Osteocyte (in vitro differentiated cells): ENCODE data around the gene RSPH3. TPM values are rescaled to one million over a fixed set of nuclear protein-coding genes. Genes with fewer than 3 reads are reported as not detected.
"Not testable (repeated sequence)": the region's sequence is repeated elsewhere in the genome, so short reads cannot be mapped to it uniquely, and the experiment has no call there.

Source experiments
- DNase-seq: peaks from one replicate; pipeline ENCODE4 v3.0.0; 2021; ENCODE audit warnings: mixed read lengths; ENCODE audit not compliant: unreplicated experiment; ENCODE audit errors: extremely low spot score
- H3K27ac Mint-ChIP-seq: one replicate; pipeline ENCODE4 v1.8.0; 2021; ENCODE audit warnings: mild to moderate bottlenecking, mixed read lengths; ENCODE audit not compliant: unreplicated experiment
- H3K27me3 Mint-ChIP-seq: one replicate; pipeline ENCODE4 v1.8.0; 2021; ENCODE audit warnings: mixed read lengths; ENCODE audit not compliant: unreplicated experiment
- H3K36me3 Mint-ChIP-seq: one replicate; pipeline ENCODE4 v1.8.0; 2021; ENCODE audit warnings: mixed read lengths; ENCODE audit not compliant: unreplicated experiment
- H3K4me1 Mint-ChIP-seq: one replicate; pipeline ENCODE4 v1.8.0; 2021; ENCODE audit warnings: mixed read lengths; ENCODE audit not compliant: unreplicated experiment
- H3K4me3 Mint-ChIP-seq: one replicate; pipeline ENCODE4 v1.8.0; 2021; ENCODE audit warnings: mild to moderate bottlenecking, moderate library complexity, mixed read lengths; ENCODE audit not compliant: unreplicated experiment
- H3K9me3 Mint-ChIP-seq: one replicate; pipeline ENCODE4 v1.8.0; 2021; ENCODE audit warnings: mixed read lengths; ENCODE audit not compliant: unreplicated experiment
- total RNA-seq: library from RNA; stranded (reverse); gene quantifications from 2 replicates; pipeline ENCODE4 v1.2.1, GENCODE V29; 2021
- TF ChIP-seq, protein P1 (sequence below): fragments of 200-600 bp; sonication (generic); IDR thresholded peaks from 2 replicates; pipeline ENCODE4 v1.5.0; 2021; ENCODE audit warnings: antibody characterized with exemption, mild to moderate bottlenecking, moderate library complexity

The RSPH3 gene
- total RNA-seq, 1 donor from 2014 or later = 7.1 TPM

DNA sequence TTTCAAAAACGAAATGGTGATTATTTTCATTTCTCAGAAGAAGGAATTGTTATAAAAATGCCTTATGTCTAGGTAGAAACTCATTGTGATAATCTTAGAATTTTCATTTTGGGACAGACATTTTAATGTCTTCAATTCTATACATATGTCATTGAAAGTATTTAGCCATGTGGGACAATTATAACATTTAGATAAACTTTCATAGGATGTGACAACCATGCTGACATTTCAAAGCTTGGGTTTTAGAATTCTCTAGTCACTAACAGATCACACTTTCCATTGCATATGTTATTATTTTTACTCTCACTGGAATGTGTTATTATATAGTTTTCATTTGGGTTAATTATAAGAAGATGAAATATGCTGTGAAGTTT, 39.9 kb upstream of the RSPH3 start:
- no peak overlapping the region for H3K4me3 Mint-ChIP-seq
- TF ChIP-seq, protein P1, sequence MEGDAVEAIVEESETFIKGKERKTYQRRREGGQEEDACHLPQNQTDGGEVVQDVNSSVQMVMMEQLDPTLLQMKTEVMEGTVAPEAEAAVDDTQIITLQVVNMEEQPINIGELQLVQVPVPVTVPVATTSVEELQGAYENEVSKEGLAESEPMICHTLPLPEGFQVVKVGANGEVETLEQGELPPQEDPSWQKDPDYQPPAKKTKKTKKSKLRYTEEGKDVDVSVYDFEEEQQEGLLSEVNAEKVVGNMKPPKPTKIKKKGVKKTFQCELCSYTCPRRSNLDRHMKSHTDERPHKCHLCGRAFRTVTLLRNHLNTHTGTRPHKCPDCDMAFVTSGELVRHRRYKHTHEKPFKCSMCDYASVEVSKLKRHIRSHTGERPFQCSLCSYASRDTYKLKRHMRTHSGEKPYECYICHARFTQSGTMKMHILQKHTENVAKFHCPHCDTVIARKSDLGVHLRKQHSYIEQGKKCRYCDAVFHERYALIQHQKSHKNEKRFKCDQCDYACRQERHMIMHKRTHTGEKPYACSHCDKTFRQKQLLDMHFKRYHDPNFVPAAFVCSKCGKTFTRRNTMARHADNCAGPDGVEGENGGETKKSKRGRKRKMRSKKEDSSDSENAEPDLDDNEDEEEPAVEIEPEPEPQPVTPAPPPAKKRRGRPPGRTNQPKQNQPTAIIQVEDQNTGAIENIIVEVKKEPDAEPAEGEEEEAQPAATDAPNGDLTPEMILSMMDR = no peak
- H3K36me3 Mint-ChIP-seq = no peaks in the 10 kb centered on the region
- no peak overlapping the region for H3K27ac Mint-ChIP-seq
- H3K27me3 Mint-ChIP-seq = peaks cover 24% of the 10 kb centered on the region
- H3K4me1 Mint-ChIP-seq = peaks cover 6% of the 10 kb centered on the region
- H3K9me3 Mint-ChIP-seq = no peaks in the 10 kb centered on the region
- DNase-seq = no peak

DNA sequence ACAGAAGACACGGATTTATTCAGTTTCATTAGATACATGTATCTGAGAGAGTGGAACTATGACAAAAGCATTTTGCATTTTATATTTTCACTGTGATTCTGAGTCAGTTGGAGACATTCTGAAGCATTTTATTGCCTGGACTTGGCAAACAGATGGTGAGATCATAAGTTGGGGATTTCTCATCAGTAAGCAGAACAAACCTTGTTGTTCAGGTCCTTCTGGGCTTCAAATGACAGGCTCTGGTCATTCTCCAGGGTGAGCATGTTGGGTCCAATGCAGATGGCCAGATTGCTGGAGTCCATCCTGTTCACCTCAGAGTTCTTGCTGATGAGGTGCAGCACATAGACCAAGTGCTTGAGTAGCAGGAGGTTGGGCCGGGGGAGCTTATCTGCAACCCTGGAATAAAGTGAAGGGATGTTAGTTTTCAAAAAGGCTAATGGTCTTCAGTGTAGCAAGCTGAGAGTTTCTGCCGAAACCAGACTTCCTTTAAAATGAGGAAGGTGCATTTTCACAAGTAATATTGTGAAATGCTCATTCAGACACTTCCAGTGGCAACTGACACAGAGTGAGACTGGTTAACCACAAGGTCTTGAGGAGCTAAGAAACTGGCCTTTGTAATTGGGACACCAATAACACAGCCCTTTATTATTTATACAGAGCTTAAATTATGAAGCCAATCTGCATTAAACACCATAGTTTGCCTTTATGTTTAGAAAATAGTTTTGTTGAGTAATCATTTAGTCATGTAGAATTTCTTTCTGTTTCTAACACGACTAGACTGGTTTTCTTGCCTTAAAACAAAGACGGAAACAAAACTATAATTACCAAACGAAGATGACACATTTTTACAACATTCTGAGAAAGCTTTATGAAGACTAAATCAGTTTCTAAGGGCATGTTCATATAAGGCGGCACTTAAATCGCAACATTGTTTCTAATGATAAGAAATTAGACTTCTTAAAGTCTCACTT, 39.2 kb upstream of the RSPH3 start:
- no peak for DNase-seq
- H3K36me3 Mint-ChIP-seq = no peaks in the 10 kb centered on the region
- H3K27ac Mint-ChIP-seq = no peak overlapping the region
- H3K4me1 Mint-ChIP-seq = peaks cover 6% of the 10 kb centered on the region
- H3K4me3 Mint-ChIP-seq = no peak overlapping the region
- peaks cover 18% of the 10 kb centered on the region for H3K27me3 Mint-ChIP-seq
- TF ChIP-seq, protein P1 = no peak
- H3K9me3 Mint-ChIP-seq = no peaks in the 10 kb centered on the region

DNA sequence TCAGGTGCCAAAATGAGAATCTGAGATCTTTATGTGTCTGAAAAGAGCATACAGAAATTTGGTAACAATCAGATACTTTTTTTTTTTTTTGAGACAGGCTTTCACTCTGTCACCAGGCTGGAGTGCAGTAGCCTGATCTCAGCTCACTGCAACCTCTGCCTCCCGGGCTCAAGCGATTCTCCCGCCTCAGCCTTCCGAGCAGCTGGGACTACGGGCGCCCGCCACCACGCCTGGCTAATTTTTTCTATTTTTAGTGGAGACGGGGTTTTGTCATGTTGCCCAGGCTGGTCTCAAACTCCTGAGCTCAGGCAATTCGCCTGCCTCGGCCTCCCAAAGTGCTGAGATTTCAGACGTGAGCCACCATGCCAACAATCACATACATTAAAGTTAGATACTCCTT, 38.3 kb upstream of the RSPH3 start:
- H3K9me3 Mint-ChIP-seq, H3K4me1 Mint-ChIP-seq, H3K27me3 Mint-ChIP-seq, H3K4me3 Mint-ChIP-seq, H3K36me3 Mint-ChIP-seq, H3K27ac Mint-ChIP-seq, DNase-seq: not testable (repeated sequence)

DNA sequence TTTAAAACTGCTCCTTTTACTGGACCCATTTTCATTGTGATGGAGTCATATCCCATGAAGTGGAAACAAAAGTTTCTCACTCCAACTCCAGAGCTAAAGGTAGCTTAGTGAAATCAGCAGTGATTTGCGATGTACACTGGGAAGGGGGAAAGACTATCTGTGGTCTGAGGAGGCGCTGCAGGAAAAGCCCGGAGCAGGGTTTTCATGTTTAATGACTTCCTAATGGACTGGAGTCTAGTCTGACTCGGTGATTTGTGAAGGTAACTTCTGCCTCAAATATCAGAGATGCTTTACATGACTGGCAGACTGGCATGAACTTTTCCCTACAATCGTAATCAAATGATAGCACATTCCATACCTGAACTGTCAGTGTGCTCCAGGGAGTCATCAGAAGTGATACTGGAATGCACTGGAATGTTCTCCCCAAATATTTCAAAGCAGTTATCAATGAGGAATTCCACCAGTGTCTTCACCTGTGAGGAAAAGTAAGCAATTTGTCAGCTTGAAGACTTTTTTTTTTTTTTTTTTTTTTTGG, 37.8 kb upstream of the RSPH3 start:
- Mint-ChIP-seq H3K27ac (no peak overlapping the region), H3K27me3 (peaks cover 5% of the 10 kb centered on the region), H3K36me3 (no peaks in the 10 kb centered on the region), H3K9me3 (no peaks in the 10 kb centered on the region), H3K4me3 (no peak overlapping the region), H3K4me1 (peaks cover 6% of the 10 kb centered on the region)
- no peak for DNase-seq
- TF ChIP-seq, protein P1 = no peak

DNA sequence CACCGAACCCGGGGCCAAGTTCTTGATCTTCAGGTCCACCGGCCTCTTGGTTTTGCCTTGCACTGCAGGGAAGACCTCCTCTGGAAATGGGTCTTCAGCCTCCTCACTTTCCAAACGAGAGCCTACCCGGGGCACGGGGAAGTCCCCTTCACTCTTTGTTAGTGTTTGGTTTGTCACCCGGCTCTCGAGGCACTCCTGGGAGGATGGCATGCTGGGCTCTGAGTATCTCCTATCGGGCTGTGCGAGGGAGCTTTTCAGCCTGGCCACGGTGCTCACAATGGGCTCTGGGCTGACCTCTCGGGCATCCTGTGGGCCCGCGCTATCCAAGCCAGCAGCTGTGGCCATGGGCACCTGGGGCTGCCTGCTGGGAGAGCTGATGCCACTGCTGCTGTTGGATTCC, 36.7 kb upstream of the RSPH3 start:
- Mint-ChIP-seq H3K27me3 (peaks cover 4% of the 10 kb centered on the region), H3K36me3 (no peaks in the 10 kb centered on the region), H3K4me1 (no peaks in the 10 kb centered on the region), H3K9me3 (no peaks in the 10 kb centered on the region), H3K27ac (no peak overlapping the region), H3K4me3 (no peak overlapping the region)
- TF ChIP-seq, protein P1 = no peak
- DNase-seq = no peak
